K562 (cell line): Measurements from ENCODE around the gene FYB1. TPM values are rescaled to one million over a fixed set of nuclear protein-coding genes. Genes with fewer than 3 reads are reported as not detected.

Experiments
- ATAC-seq: fragments of 200-7000 bp; cut with Tn5 transposase; 3 replicates; pipeline ENCODE4 v1.9.1; 2020; ENCODE audit warnings: moderate library complexity
- BruUV-seq: library from RNA; stranded (reverse); fragments of 400-500 nt; replicated peaks from 2 replicates; lab custom pipeline; 2021; lab: Mats Ljungman, UMichigan
- CTCF ChIA-PET: fragments of 300-600 bp; formaldehyde crosslinking; extraction: SDS; loops from one replicate; lab custom pipeline; 2021; ENCODE audit warnings: low intra/inter-chr PET ratio; lab: Yijun Ruan, JAX
- POLR2A ChIA-PET: fragments of 300-600, 350-650 bp; sonication (Branson Sonifier 250); formaldehyde crosslinking; extraction: SDS; loops from one replicate; lab custom pipeline; 2021; ENCODE audit warnings: antibody characterized with exemption, inconsistent platforms; lab: Yijun Ruan, JAX
- DNase-seq, 4 experiments: peaks; one replicate each; pipeline versions ENCODE4 v3.0.0 to v3.0.0-alpha.2; 2011 to 2018; ENCODE audit warnings: low spot score in 3 of 4, mixed read lengths in 3 of 4; ENCODE audit errors: extremely low read depth in 1 of 4
- FAIRE-seq: peaks from 2 replicates; lab custom pipeline; 2011; peaks lifted over from hg19 to GRCh38; lab: Jason Lieb, UNC
- H2AFZ ChIP-seq: 2 replicates; pipeline ENCODE4 v1.6.0; 2011; ENCODE audit warnings: low read depth, low read length, control low read depth, inconsistent platforms
- H3K27ac ChIP-seq: fragments of 200-600 bp; 3 replicates; pipeline ENCODE4 v1.8.0; 2011; ENCODE audit warnings: low read depth, mild to moderate bottlenecking, control low read depth, inconsistent platforms, low read length, moderate library complexity, mixed read lengths; ENCODE audit errors: extremely low read depth
- H3K27me3 ChIP-seq, 2 experiments: fragments of 300-600 bp in 1 of 2; 2 replicates in 1 of 2; 3 replicates in 1 of 2; pipeline versions ENCODE4 v1.6.0 to v1.8.0; 2011; ENCODE audit warnings: inconsistent platforms in 2 of 2, low read length in 2 of 2, mild to moderate bottlenecking in 1 of 2, mixed read lengths in 1 of 2, moderate library complexity in 1 of 2; ENCODE audit not compliant: control insufficient read depth in 2 of 2, insufficient read depth in 2 of 2
- H3K36me3 ChIP-seq: fragments of 300-600 bp; 3 replicates; pipeline ENCODE4 v1.8.0; 2011; ENCODE audit warnings: mild to moderate bottlenecking, low read length, inconsistent platforms; ENCODE audit not compliant: control insufficient read depth, insufficient read depth
- H3K4me1 ChIP-seq, 2 experiments: fragments of 200-600 bp in 1 of 2; replicated peaks in 1 of 2; 2 replicates in 1 of 2; 3 replicates in 1 of 2; pipeline versions ENCODE4 v1.5.1 to v1.8.0; 2011; ENCODE audit warnings: inconsistent platforms in 2 of 2, low read length in 2 of 2, mild to moderate bottlenecking in 1 of 2, mixed read lengths in 1 of 2, moderate library complexity in 1 of 2; ENCODE audit not compliant: control insufficient read depth in 2 of 2, insufficient read depth in 2 of 2
- H3K4me2 ChIP-seq: 2 replicates; pipeline ENCODE4 v1.6.1; 2011; ENCODE audit warnings: low read length, control low read depth, inconsistent platforms, mixed read lengths; ENCODE audit not compliant: insufficient read depth
- H3K4me3 ChIP-seq: fragments of 200-600 bp; sonication (generic), shearing (Covaris generic); 2 replicates; pipeline ENCODE4 v1.5.1; 2016; ENCODE audit warnings: control low read depth, inconsistent platforms
- H3K79me2 ChIP-seq: fragments of 200-600 bp; 3 replicates; pipeline ENCODE4 v1.8.0; 2011; ENCODE audit warnings: low read length, inconsistent platforms; ENCODE audit not compliant: control insufficient read depth, insufficient read depth
- H3K9ac ChIP-seq, 2 experiments: 2 replicates each; pipeline versions ENCODE4 v1.6.0 to v1.6.1; 2011; ENCODE audit warnings: low read depth in 2 of 2, low read length in 2 of 2, control low read depth in 1 of 2, inconsistent platforms in 1 of 2, mild to moderate bottlenecking in 1 of 2, mixed read lengths in 1 of 2; ENCODE audit not compliant: insufficient read depth in 1 of 2
- H3K9me1 ChIP-seq: one replicate; pipeline ENCODE4 v1.6.0; 2011; ENCODE audit warnings: inconsistent platforms, mild to moderate bottlenecking, low read length, moderate library complexity; ENCODE audit not compliant: control insufficient read depth, insufficient read depth
- H3K9me3 ChIP-seq: replicated peaks from 2 replicates; pipeline ENCODE4 v1.5.1; 2011; ENCODE audit warnings: low read depth, low read length, inconsistent platforms; ENCODE audit not compliant: control insufficient read depth, insufficient read depth
- H4K20me1 ChIP-seq: replicated peaks from 2 replicates; pipeline ENCODE4 v1.6.1; 2011; ENCODE audit warnings: low read length, inconsistent platforms, mixed read lengths; ENCODE audit not compliant: control insufficient read depth, insufficient read depth
- DACH1 ChIP-seq: fragments of 450-650 bp; IDR thresholded peaks from 2 replicates; pipeline ENCODE4 v1.6.1; 2018; ENCODE audit not compliant: partially characterized antibody
- EP400 ChIP-seq: fragments of 450-650 bp; IDR thresholded peaks from 2 replicates; pipeline ENCODE4 v1.6.1; 2017; ENCODE audit warnings: antibody characterized with exemption, mild to moderate bottlenecking, moderate library complexity
- MLLT1 ChIP-seq, 2 experiments: fragments of 450-650 bp; IDR thresholded peaks; 2 replicates each; pipeline ENCODE4 v1.6.1; 2016
- NFIX ChIP-seq: fragments of 250-450 bp; sonication (Bioruptor Pico); IDR thresholded peaks from 2 replicates; pipeline ENCODE4 v1.4.0; 2020; ENCODE audit warnings: low read depth, mild to moderate bottlenecking, moderate library complexity
- SRSF1 ChIP-seq: fragments of 200-400 bp; formaldehyde crosslinking; IDR thresholded peaks from 2 replicates; pipeline ENCODE4 v1.6.1; 2017; ENCODE audit warnings: mild to moderate bottlenecking, low read depth, low read length, moderate library complexity
- WGBS: fragments of 100-300 bp; shearing (Covaris generic); methylation state at CpG from one replicate; pipeline ENCODE4 v1.1.6; 2016; ENCODE audit warnings: low coverage, mixed read lengths; ENCODE audit not compliant: insufficient coverage; ENCODE audit errors: missing lambda C conversion rate; 5-methylcytosine and 5-hydroxymethylcytosine counted together
- in situ Hi-C: fragments of 300-500 bp; cut with MboI; formaldehyde crosslinking; loops from 4 replicates; pipeline ENCODE4 v1.15.0; 2018; ENCODE audit warnings: inconsistent platforms, mixed read lengths
- intact Hi-C: fragments of 100-400 bp; cut with micrococcal nuclease; formaldehyde crosslinking; loops from 2 replicates; pipeline ENCODE4 v1.14.2; 2022
- polyA plus RNA-seq, 8 experiments: library from polyadenylated mRNA; depleted of rRNA in 4 of 8; stranded (reverse) in 5 of 8; unstranded in 3 of 8; fragments of >200 nt; fragmentation: Nextera tagmentation in 2 of 8; fragmentation: Illumina TruSeq in 1 of 8; extraction: Ambion mirVana in 2 of 8; extraction: Trizol in 1 of 8; gene quantifications; 2 replicates each; pipeline versions ENCODE4 v1.2.1 to v1.2.3, GENCODE V29; 2011 to 2014; ENCODE audit warnings: inconsistent platforms in 1 of 8, missing spikeins in 1 of 8
- total RNA-seq, 7 experiments: library from RNA; depleted of rRNA in 6 of 7; stranded (reverse); fragments of >200 nt in 6 of 7; fragmentation: Illumina TruSeq in 2 of 7; extraction: Trizol in 2 of 7; gene quantifications; 2 replicates each; pipeline versions ENCODE4 v1.2.1 to v1.2.3, GENCODE V29; 2011 to 2021; ENCODE audit warnings: low replicate concordance in 1 of 7

Gene FYB1
- total and polyA plus RNA-seq, 9 of the 15 experiments (the other 6 are each of a cell fraction or from before 2014, with no cell fraction given) = 4.7 to 31.5 (median 9.7) TPM

- peak in 1 of 2 experiments; percentile 96; a peak in 2 of 4 replicates for TF ChIP-seq MLLT1 (IDR thresholded peaks at IDR 0.05)
These were observed 160.3 kb downstream of the FYB1 start (continued) for GRCh38 chr5:39059064-39059463.

GRCh38 chr5:39058178-39058921 is 161.0 kb downstream of the FYB1 start:
- CTCF ChIA-PET = no interaction called here
- Histone ChIP-seq H3K36me3 (peaks cover 15% of the 10 kb centered on the region; the same call in 2 of the 3 replicates), H3K9me1 (no peaks in the 10 kb centered on the region), H2AFZ (no peak overlapping the region), H3K4me3 (no peak overlapping the region), H3K27ac (no peak overlapping the region), H4K20me1 (no peaks in the 10 kb centered on the region), H3K27me3 (no peaks in the 10 kb centered on the region), H3K9me3 (no peaks in the 10 kb centered on the region), H3K9ac (no peak overlapping the region), H3K4me1 (no peaks in the 10 kb centered on the region), H3K4me2 (no peak overlapping the region), H3K79me2 (peaks cover 89% of the 10 kb centered on the region)
- in situ Hi-C loops = no loop called here
- no TSS peak for BruUV-seq
- intact Hi-C loops = no loop called here
- ATAC-seq (no peak), FAIRE-seq (no peak), DNase-seq (no peak)
- 91% methylated on average over 2 of the region's 2 CpGs for WGBS
- peak; percentile 62 for TF ChIP-seq DACH1
- 0 out of 2 replicates have a peak, but pooled peaks have one; percentile 44 for TF ChIP-seq SRSF1
- no peak for TF ChIP-seq NFIX (CRISPR knock-in tag)
- peak; percentile 1; the same call in 1 of the 2 replicates for TF ChIP-seq EP400
- POLR2A ChIA-PET = no interaction called here
